HG03095 (cell line): ENCODE results near the gene ERO1B.

Source experiments
- ATAC-seq: cut with Tn5 transposase; IDR thresholded peaks from one replicate; pipeline ENCODE4 v1.9.1; 2021; ENCODE audit warnings: moderate library complexity; ENCODE audit not compliant: unreplicated experiment

The ERO1B gene

GRCh38 chr1:236253918-236254637, 27.7 kb downstream of the ERO1B start:
- no peak for ATAC-seq

GRCh38 chr1:236253119-236253518, 28.6 kb downstream of the ERO1B start:
- no peak for ATAC-seq

- ATAC-seq, result no peak
Observed at GRCh38 chr1:236251587-236251986, 30.2 kb downstream of the ERO1B start.

GRCh38 chr1:236247286-236247685, 34.5 kb downstream of the ERO1B start:
- ATAC-seq, result no peak

- ATAC-seq, result no peak
Observed at GRCh38 chr1:236242568-236242967, 39.2 kb downstream of the ERO1B start.

GRCh38 chr1:236240675-236241074, 41.1 kb downstream of the ERO1B start:
- no peak for ATAC-seq

- no peak for ATAC-seq
Observed at GRCh38 chr1:236239092-236239585, 42.6 kb downstream of the ERO1B start.

- ATAC-seq, result no peak
Observed at GRCh38 chr1:236235116-236235515, 46.6 kb downstream of the ERO1B start.

- no peak for ATAC-seq
Observed at GRCh38 chr1:236228411-236228810, 53.3 kb downstream of the ERO1B start.

- ATAC-seq, result no peak
Observed at GRCh38 chr1:236222632-236223031, 59.1 kb downstream of the ERO1B start.

GRCh38 chr1:236220473-236220872, 61.3 kb downstream of the ERO1B start:
- no peak for ATAC-seq

- no peak for ATAC-seq
Observed at GRCh38 chr1:236214761-236215160, 67.0 kb downstream of the ERO1B start.

GRCh38 chr1:236213534-236213933, 68.2 kb downstream of the ERO1B start:
- no peak for ATAC-seq

GRCh38 chr1:236211815-236212214, 69.9 kb downstream of the ERO1B start:
- ATAC-seq, result no peak

GRCh38 chr1:236209713-236210112, 72.0 kb downstream of the ERO1B start:
- ATAC-seq, result no peak

GRCh38 chr1:236209185-236209584, 72.6 kb downstream of the ERO1B start:
- ATAC-seq, result no peak

- ATAC-seq, result no peak
Observed at GRCh38 chr1:236207569-236207968, 74.2 kb downstream of the ERO1B start.

- no peak for ATAC-seq
Observed at GRCh38 chr1:236207121-236207520, 74.6 kb downstream of the ERO1B start.

GRCh38 chr1:236206548-236206947, 75.2 kb downstream of the ERO1B start:
- no peak for ATAC-seq

GRCh38 chr1:236204656-236205055, 77.1 kb downstream of the ERO1B start:
- ATAC-seq, result no peak

- ATAC-seq, result no peak
Observed at GRCh38 chr1:236204039-236204438, 77.7 kb downstream of the ERO1B start.

- ATAC-seq, result no peak
Observed at GRCh38 chr1:236201786-236202185, 80.0 kb downstream of the ERO1B start.

GRCh38 chr1:236200925-236201324, 80.8 kb downstream of the ERO1B start:
- no peak for ATAC-seq
